Measurements from ENCODE around the gene GNAI2.

Gene GNAI2

DNA sequence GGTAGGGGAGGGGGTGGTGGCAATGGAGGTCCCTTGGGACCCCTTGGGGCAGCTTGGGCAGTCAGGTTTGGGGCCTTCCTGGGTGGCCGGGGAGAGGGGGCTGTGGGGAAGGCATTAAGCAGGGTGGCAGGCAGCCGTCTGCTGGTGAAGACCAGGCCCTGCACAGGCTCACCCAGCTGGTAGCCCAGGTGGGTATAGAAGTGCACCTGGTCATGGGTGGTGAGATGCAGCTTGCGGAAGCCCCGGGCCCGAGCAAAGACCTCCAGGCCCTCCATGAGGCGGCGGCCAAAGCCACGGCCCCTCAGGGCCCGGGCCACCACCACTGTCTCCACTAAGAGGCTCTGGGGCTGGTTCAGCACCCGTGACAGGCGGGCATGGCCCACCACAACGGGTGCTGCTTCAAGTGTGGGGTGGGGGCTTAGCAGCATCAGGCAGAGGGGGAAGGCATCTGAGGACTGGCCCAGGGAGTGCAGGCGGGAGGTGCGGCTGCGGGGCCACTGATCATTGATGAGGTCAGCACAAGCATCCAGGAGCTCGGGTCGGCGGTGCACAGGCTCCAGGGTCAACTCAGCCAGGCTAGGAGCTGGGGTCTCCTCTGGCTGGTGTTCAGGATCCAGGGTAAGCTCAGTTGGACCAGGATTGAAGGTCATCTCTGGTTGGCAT, 60.8 kb downstream of the GNAI2 start:
- H3K9me3 Mint-ChIP-seq = no peaks in the 10 kb centered on the region

DNA sequence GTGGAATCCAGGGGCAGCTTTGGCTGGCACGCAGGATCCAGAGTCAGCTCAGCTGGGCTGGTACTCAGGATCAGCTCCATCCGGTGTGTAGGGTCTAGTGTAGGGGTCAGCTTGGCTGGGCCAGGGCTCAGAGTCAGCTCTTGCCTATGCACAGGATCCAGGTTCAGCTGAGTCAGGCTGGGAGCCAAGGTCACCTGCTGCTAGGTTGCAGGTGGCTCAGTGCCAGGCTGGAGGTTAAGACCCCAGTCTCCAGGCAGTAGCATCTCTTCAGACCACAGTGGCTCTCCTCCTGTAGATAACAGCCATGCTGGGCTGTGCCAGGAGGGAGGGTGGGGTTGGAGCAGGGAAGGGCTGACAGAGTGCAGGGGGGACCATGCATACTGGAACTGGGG, 61.4 kb downstream of the GNAI2 start:
- no peaks in the 10 kb centered on the region for H3K27me3 Mint-ChIP-seq
- no peaks in the 10 kb centered on the region for H3K36me3 Mint-ChIP-seq
- H3K4me1 Mint-ChIP-seq = peaks cover 31% of the 10 kb centered on the region
- no peak overlapping the region for H3K27ac Mint-ChIP-seq
- H3K4me3 Mint-ChIP-seq = no peak overlapping the region
- H3K9me3 Mint-ChIP-seq = no peaks in the 10 kb centered on the region

More for the DNA sequence above, 60.8 kb downstream of the GNAI2 start:
- Mint-ChIP-seq H3K36me3 (no peaks in the 10 kb centered on the region), H3K4me3 (peak overlapping the region; percentile 15), H3K27me3 (no peaks in the 10 kb centered on the region), H3K27ac (no peak overlapping the region), H3K4me1 (peaks cover 33% of the 10 kb centered on the region)

DNA sequence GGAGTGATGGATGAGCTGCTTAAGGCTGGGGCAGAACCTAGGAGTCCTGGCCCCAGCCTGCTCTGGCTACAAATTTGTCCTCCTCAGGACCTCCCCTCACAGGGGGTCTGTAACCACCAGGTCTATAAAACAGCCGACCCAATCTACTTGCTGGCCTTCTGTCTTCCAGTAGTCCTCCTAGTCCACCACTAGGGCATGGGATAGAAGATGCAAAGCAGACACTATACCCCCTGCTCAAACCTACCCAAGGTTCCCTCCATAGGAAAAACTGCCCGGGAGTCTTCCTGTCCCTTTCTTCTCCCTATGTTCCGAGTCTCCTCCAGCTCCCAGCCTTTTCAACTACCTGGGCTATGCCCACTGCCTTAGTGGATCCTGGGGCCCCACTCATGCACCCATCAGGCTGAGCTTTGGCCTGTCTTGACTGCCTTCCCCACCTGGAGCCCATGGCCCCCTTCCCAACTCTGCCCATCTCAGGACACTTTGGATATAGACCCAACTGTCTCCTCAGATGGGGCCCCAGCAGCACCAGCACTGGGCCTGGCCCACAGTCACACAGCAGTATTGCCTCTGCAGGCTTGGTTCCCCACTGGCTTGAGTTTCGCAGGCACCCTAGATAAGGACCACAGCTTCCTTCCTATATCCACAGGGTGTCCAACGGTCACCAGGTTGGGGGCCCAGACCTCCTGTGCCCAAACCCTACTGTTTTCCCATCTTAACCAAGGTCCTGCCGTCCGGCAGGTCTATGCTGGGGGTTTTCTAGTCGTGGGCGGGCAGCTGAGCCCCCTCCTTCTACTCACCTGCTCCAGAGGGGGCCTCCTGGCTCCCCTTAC, 62.1 kb downstream of the GNAI2 start:
- H3K36me3 Mint-ChIP-seq = no peaks in the 10 kb centered on the region
- H3K9me3 Mint-ChIP-seq = no peaks in the 10 kb centered on the region
- H3K4me3 Mint-ChIP-seq = peak overlapping the region; percentile 93
- no peaks in the 10 kb centered on the region for H3K27me3 Mint-ChIP-seq
- H3K27ac Mint-ChIP-seq = peak overlapping the region; percentile 17
- peaks cover 25% of the 10 kb centered on the region for H3K4me1 Mint-ChIP-seq

DNA sequence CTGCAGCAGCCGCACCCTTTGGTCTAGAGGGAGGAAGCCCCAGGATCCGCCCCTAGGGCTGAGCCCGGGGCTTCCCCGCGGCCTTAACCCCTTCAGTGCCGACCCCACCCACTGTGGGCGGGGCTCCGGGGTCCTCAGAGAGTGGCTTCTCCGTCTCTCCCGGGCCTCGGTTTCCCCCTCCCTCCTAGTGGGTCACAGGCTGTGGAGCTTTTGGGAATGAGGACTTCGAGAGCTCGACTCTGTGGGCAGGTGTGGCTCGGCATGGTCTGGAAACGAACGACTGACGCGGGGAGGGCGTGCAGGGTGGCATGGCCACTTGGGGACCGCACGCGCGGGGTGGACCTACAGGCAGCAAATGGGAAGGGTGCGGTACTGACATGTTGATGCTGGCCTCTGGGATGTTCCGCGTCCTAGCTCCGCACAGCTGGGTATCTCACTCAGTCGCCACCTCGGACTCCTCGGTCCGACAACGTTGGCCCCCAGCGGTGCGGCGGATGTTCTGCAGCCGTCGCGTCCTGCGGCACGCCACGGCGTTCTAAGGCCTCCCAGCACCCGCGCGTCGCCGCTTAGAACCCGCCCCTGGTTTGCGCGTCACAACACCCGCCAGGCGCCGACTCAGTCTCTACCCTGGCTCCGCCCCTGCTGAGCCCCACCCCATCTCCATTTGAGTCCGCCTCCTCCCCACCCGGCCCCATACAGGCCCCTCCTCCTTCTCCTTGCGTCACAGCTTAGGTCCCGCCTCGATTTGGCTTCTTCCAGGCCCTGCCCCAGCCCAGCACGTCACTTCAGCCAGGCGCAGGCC, 63.0 kb downstream of the GNAI2 start, which contains the start of the genes HYAL3 and NAA80:
Gene HYAL3, minus strand, starts transcription at position 570 of the 802 bp plus-strand sequence. CDS start 3,803 bp downstream, outside the sequence.
Gene NAA80, minus strand, starts transcription at position 570 of the 802 bp plus-strand sequence. CDS start 1,942 bp downstream, outside the sequence.
- H3K27ac Mint-ChIP-seq = peak within 1 kb of the TSS; percentile 97
- H3K36me3 Mint-ChIP-seq = no peaks in the 10 kb centered on the region
- no peaks in the 10 kb centered on the region for H3K9me3 Mint-ChIP-seq
- peaks cover 25% of the 10 kb centered on the region for H3K4me1 Mint-ChIP-seq
- H3K27me3 Mint-ChIP-seq = no peaks in the 10 kb centered on the region
- peak within 1 kb of the TSS; percentile 93 for H3K4me3 Mint-ChIP-seq

DNA sequence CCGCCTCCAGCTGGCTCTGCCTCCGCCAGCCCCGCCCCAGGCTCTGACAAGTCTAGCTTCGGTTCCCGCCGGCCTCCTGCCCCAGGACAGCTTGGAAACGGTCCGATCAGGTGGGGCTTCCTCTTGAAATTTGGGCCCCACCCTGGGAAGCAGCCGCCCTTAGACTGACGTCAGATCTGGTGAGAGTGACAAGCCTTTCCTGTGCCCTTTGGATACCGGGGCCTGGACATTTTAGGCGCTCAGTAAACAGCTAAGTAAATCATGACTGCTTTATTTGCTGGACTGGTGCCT, 63.6 kb downstream of the GNAI2 start:
- no peaks in the 10 kb centered on the region for H3K36me3 Mint-ChIP-seq
- no peaks in the 10 kb centered on the region for H3K9me3 Mint-ChIP-seq
- peak overlapping the region; percentile 93 for H3K4me3 Mint-ChIP-seq
- peak overlapping the region; percentile 80 for H3K27ac Mint-ChIP-seq
- H3K27me3 Mint-ChIP-seq = no peaks in the 10 kb centered on the region
- H3K4me1 Mint-ChIP-seq = peaks cover 25% of the 10 kb centered on the region

DNA sequence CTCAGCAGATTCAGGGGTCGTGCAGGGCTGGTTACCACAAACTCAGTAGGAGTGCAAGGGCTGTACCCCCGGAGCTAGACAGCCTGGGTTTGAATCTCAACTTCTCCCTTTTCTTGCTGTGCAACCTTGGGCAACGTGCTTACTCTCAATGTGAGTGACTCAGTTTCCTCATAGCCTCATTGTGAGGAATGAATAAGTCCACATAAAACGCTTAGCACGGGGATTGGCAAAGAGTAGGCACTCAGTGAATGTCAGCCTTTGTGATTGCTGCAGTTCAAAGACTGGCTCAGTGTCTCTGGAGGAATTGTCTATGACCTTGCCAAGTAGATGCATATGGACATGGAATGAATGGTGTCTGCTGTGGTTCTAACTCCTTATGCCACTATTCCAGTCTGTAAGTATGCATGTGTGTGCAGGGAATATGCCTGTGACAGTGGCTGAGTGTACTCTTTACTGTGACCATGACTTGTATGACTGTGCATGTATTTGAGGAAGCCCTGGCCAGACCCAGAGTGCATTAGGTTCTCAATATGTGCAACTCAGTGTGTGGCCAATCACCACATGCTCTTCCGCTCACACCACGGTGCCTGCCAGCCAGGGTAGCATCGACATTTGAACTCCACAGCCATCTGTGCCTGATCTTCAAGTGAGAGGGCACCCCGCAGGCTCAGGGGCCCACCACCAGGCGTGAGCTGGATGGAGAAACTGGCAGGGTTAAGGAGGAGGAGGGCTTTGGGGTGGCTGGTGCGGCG, 64.1 kb downstream of the GNAI2 start:
- Mint-ChIP-seq H3K9me3 (no peaks in the 10 kb centered on the region), H3K36me3 (no peaks in the 10 kb centered on the region), H3K4me3 (peak overlapping the region; percentile 93), H3K4me1 (peaks cover 25% of the 10 kb centered on the region), H3K27ac (peak overlapping the region; percentile 80), H3K27me3 (no peaks in the 10 kb centered on the region)

DNA sequence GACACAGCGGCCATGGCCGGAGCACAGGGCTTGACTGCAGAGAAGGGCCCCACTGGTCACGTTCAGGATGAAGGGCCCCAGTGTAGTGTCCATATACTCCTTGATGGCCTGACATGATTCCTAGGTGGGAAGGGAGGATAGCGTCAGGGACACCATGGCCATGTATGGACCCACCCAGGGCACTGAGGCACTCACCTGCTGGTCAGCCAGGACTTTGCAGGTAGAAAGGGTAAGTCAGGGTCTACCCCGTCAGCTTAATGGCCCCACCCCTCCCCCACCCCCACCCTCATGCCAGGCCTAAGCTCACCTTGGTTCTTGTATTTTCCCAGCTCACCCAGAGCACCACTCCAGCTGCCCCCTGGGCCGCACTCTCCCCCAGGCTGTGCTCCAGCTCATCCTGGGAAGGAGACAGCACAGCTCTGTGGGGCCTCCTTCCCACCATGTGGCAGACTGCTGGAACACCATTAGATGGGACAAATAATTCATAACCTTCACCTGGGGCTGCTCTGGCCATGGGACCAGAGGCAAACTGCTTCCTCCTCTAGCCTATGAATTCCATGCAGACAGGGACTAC, 64.8 kb downstream of the GNAI2 start:
- Mint-ChIP-seq H3K9me3 (no peaks in the 10 kb centered on the region), H3K4me3 (peak overlapping the region; percentile 93), H3K27ac (no peak overlapping the region), H3K4me1 (peaks cover 25% of the 10 kb centered on the region), H3K36me3 (no peaks in the 10 kb centered on the region), H3K27me3 (no peaks in the 10 kb centered on the region)

DNA sequence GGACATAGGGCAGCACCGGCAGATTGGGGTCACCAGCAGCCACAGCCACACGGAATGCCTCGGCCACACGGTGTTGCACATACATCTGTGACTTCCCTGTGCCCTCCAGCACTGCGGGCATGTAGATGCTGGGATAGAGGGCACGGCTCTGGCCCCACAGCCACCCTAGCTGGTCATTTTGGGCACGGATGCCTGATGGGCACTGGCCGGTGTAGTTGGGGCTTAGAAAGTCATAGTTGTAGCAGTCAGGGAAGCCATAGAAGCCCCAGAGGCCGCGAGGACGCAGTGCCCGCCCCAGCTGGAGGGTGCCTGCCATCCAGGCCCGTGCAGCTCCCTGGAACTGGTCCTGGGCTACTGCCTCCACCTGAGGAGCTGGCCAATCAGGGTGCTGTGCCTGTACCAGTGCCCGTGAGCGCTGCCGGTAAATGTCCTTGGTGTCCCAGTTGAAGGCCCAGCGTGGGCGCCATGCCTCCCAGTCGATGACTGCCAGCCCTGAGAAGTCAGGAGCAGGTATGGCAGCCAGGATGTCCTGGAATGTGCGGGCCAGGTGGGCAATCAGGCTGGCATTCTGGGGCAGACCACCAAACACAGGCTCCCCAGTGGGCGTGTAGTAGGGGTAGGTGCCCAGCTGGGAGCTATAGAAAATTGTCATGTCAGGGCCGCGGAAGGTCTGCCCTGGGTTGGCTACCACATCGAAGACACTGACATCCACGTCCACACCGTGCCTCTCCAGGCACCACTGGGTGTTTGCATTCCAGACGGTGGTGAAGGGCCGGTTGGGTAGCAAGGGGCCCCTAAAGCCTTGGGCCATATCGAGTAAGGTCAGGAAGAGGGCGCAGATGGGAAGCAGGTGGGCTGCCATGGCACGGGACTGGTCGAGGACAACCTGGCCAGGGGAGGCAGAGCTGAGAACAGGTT, 66.3 kb downstream of the GNAI2 start:
- no peaks in the 10 kb centered on the region for H3K9me3 Mint-ChIP-seq

DNA sequence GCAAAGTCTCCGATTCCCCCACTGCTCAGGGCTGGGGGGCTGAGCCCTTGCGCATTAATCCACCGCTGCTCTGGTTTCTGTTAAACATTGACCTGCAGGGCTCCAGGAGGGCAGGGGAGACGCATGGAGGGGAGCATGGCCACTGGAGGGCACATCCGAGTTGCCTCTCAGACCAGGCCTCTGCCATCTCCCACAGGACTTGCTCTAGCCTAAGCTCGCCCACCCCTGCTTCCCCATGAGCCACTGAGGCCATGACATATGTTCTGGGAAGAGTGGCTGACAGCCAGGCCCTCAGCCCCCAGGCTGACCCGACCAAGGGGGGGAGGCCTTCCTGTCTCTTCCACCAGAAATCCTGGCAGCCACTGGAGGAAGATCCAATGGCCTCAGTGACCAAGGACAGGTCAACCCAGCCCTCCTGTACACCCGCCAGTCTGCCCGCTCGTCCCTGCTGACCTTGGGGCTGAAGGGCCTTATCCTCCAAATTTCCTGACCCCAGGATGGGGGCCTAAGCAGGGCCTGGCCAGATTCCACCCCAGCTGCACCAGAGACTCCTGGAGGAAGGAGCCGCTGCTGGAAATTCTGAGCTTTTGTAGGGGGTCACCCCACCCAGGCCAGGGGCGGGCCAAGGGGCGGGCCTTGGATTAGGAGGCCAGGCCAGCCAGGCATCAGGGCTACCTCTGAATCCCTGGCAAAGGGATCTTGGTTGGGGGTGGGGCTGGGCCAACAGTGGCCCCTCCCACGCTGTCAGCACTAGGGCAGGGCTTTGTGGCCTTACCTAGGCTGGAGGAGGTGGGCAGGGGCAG, 67.2 kb downstream of the GNAI2 start, which contains the start of gene HYAL1:
Gene HYAL1, minus strand, starts transcription at position 562 of the 803 bp plus-strand sequence. CDS start 618 bp downstream, outside the sequence.
- no peak within 1 kb of the TSS for H3K27ac Mint-ChIP-seq
- no peaks in the 10 kb centered on the region for H3K9me3 Mint-ChIP-seq
- no peaks in the 10 kb centered on the region for H3K27me3 Mint-ChIP-seq
- H3K4me3 Mint-ChIP-seq = no peak within 1 kb of the TSS
- H3K4me1 Mint-ChIP-seq = peaks cover 16% of the 10 kb centered on the region
- H3K36me3 Mint-ChIP-seq = no peaks in the 10 kb centered on the region

More for the DNA sequence above, 66.3 kb downstream of the GNAI2 start:
- Mint-ChIP-seq H3K4me3 (no peak overlapping the region), H3K27me3 (no peaks in the 10 kb centered on the region), H3K4me1 (peaks cover 23% of the 10 kb centered on the region), H3K27ac (no peak overlapping the region), H3K36me3 (no peaks in the 10 kb centered on the region)

DNA sequence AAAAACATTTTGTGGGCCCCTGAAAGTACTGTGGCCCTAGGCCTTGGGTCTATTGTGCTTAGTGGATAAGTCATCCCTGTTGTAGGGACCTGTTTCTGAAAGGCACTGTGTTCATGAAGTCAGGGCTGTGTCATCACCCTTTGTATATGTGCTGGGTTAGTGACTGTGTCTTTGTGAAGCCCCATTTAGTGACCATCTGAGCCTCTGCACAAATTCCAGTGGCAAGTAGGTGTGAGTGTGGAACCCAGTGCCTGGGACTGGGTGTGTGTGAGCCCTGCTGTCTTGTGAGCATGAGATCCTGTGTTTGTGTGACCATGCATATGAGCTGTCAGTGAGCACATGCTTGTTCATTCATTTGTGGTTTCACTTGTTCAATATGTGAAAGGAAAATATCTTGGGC, 68.6 kb downstream of the GNAI2 start:
- Mint-ChIP-seq H3K9me3 (no peaks in the 10 kb centered on the region), H3K4me3 (no peak overlapping the region), H3K27ac (no peak overlapping the region), H3K36me3 (no peaks in the 10 kb centered on the region), H3K4me1 (peaks cover 9% of the 10 kb centered on the region), H3K27me3 (no peaks in the 10 kb centered on the region)
